Measurements from ENCODE around the gene PPIF. TPM values are rescaled to one million over a fixed set of nuclear protein-coding genes. Genes with fewer than 3 reads are reported as not detected.

Gene PPIF
- total and polyA plus RNA-seq, 7 donors: 26.4 to 74.9 (median 48.5) TPM

- Histone ChIP-seq H3K27ac (peak overlapping the region in 2 of 4 donors; percentile 44 to 70), H3K4me1 (peaks cover 0 to 18% (median 13%) of the 10 kb centered on the region in 4 donors), H3K4me3 (no peak overlapping the region), H3K27me3 (no peaks in the 10 kb centered on the region), H3K9me3 (no peaks in the 10 kb centered on the region), H3K36me3 (no peaks in the 10 kb centered on the region)
- WGBS, 2 donors: 87 to 94% methylated on average over 10 of the region's 10 CpGs
- intact Hi-C loops (cut with DNase I): no loop called here
- TF ChIP-seq POLR2AphosphoS5 (IDR thresholded peaks at IDR 0.05) (no peak), EP300 (IDR thresholded peaks at IDR 0.05) (no peak), POLR2A (IDR thresholded peaks at IDR 0.05) (no peak), CTCF (IDR thresholded peaks at IDR 0.05) (no peak)
- no peak for DNase-seq
Observed at GRCh38 chr10:79324032-79324695, 23.1 kb upstream of the PPIF start.

DNA sequence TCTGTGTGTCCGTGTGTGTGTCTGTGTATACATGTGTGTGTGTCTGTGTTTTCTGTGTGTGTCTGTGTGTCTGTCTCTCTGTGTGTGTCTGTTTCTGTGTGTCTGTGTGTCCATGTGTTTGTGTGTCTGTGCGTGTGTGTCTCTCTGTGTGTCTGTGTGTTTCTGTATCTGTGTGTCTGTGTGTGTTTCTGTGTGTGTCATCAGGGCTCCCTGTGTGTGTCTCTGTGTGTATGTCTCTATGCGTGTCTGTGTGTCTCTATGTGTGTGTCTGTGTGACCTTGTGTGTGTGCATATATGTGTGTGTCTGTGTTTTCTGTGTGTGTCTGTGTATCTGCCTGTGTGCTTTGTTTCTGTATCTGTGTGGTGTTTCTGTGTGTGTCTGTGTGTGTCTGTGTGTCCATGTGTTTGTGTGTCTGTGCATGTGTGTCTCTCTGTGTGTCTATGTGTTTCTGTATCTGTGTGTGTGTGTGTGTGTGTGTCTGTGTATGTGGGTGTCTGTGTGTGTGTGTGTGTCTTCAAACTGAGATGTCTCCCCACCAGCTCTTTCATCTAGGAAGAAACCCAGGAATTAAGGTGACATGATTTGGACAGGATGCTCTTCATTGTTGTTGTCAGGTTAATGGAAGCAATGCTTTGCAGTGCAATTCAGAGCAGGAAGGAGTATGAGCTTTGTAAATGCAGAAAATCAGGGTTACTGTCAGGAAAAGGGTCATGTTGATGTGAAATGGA lies 20.7 kb upstream of the PPIF start:
- no peaks in the 10 kb centered on the region for H3K36me3 ChIP-seq
- H3K9me3 ChIP-seq: no peaks in the 10 kb centered on the region
- H3K4me3 ChIP-seq: no peak overlapping the region
- WGBS, 2 donors: 96 to 97% methylated on average over 3 of the region's 3 CpGs
- H3K27me3 ChIP-seq: no peaks in the 10 kb centered on the region
- intact Hi-C loops (cut with DNase I): no loop called here
- peaks cover 0 to 35% (median 22%) of the 10 kb centered on the region in 4 donors for H3K4me1 ChIP-seq
- no peak overlapping the region for H3K27ac ChIP-seq
- no peak for DNase-seq
- TF ChIP-seq POLR2A (IDR thresholded peaks at IDR 0.05): no peak
- no peak for TF ChIP-seq EP300 (IDR thresholded peaks at IDR 0.05)
- no peak for TF ChIP-seq POLR2AphosphoS5 (IDR thresholded peaks at IDR 0.05)
- TF ChIP-seq CTCF (IDR thresholded peaks at IDR 0.05): no peak

- TF ChIP-seq POLR2A (IDR thresholded peaks at IDR 0.05): no peak
- Histone ChIP-seq H3K36me3 (no peaks in the 10 kb centered on the region), H3K27ac (no peak overlapping the region), H3K4me1 (peaks cover 0 to 39% (median 24%) of the 10 kb centered on the region in 4 donors), H3K4me3 (no peak overlapping the region), H3K9me3 (no peaks in the 10 kb centered on the region), H3K27me3 (no peaks in the 10 kb centered on the region)
- no peak for DNase-seq
- WGBS, 2 donors: 93 to 94% methylated on average over 8 of the region's 8 CpGs
- intact Hi-C loops (cut with DNase I): no loop called here
Observed at GRCh38 chr10:79327090-79327457, 20.2 kb upstream of the PPIF start.

DNA sequence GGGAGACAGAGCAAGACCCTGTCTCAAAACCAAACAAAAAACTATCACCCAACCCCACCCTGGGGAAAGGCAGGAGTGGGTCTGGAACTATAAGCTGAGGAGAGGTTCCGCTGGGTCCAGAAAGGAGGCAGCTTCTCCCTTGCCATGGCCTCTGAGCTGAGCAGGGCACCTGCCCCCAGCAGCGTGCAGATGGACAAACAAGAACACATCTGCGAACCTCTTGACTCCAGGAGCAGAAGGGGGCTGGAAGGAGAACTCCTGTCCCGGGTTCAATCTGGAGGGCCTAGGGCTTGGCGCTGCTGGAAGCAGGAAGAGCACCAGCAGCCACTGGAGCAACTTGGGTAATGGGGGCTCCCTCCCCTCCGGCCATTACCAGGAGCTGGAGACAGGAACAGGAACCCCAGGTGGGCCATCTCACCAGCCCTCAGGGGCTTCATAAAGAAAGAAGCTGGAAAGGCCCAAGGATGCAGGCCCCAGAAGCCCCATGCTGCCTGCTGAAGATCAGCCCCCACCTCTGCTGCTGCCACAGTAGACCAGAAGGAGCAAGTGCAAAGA lies 19.0 kb upstream of the PPIF start:
- no peaks in the 10 kb centered on the region for H3K27me3 ChIP-seq
- WGBS, 2 donors: 89 to 96% methylated on average over 6 of the region's 6 CpGs
- no peak overlapping the region for H3K4me3 ChIP-seq
- TF ChIP-seq POLR2A (IDR thresholded peaks at IDR 0.05): no peak
- no peak for TF ChIP-seq EP300 (IDR thresholded peaks at IDR 0.05)
- TF ChIP-seq POLR2AphosphoS5 (IDR thresholded peaks at IDR 0.05): no peak
- TF ChIP-seq CTCF (IDR thresholded peaks at IDR 0.05): no peak
- H3K4me1 ChIP-seq: peaks cover 0 to 28% (median 16%) of the 10 kb centered on the region in 4 donors
- no peaks in the 10 kb centered on the region for H3K9me3 ChIP-seq
- no peak overlapping the region for H3K27ac ChIP-seq
- H3K36me3 ChIP-seq: no peaks in the 10 kb centered on the region
- peak; percentile 56 for DNase-seq
- intact Hi-C loops (cut with DNase I): no loop called here

DNA sequence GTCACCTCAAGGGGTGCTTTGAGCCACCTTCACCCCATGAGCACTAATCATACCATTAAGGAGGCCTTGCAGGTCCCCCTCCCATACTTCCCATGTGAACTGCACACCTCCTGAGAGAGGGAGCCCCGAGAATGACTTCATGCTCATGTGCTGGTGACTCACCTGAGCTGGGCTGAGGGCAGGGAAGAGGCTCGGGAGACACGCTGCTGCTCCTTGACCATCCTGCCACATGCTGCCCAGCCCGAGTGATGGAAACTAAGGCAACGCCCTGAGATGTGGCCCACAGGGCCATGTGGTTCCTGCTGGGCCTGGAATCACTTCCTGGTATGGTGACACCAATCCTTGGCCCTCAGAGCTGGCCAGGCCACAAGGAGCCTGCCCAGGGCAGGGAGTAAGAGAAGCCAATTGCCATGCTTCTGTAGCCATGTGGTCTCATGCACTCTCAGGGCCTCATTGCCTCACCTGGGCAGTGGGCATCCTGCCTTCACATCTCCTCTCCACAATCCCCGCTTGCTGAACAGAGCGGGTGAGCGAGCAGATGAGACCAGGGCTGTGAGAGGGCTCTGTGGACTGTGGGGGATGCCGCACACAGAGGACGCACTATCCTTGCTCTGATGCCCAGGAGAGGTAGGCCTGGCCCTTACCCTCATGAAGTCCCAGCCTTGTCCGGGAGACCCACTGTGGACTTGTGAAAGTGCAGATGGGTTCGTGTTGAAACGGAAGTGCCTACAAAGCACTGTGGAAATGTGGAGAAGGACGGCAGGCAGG lies 18.3 kb upstream of the PPIF start:
- WGBS, 2 donors: 87 to 94% methylated on average over 14 of the region's 14 CpGs
- intact Hi-C loops (cut with DNase I): no loop called here
- Histone ChIP-seq H3K4me1 (peaks cover 0 to 22% (median 10%) of the 10 kb centered on the region in 4 donors), H3K27me3 (no peaks in the 10 kb centered on the region), H3K27ac (no peak overlapping the region), H3K9me3 (no peaks in the 10 kb centered on the region), H3K4me3 (no peak overlapping the region), H3K36me3 (no peaks in the 10 kb centered on the region)
- TF ChIP-seq CTCF (IDR thresholded peaks at IDR 0.05): no peak
- no peak for TF ChIP-seq EP300 (IDR thresholded peaks at IDR 0.05)
- no peak for TF ChIP-seq POLR2A (IDR thresholded peaks at IDR 0.05)
- TF ChIP-seq POLR2AphosphoS5 (IDR thresholded peaks at IDR 0.05): no peak
- DNase-seq: peak; percentile 61
